ENCODE measurements around the gene THRSP.
A peak's percentile ranks its signal among the peaks of the same experiment; 100 is the strongest.

Gene THRSP

GRCh38 chr11:78100676-78101472 is 37.2 kb downstream of the THRSP start:
- Histone ChIP-seq H3K23ac (ENCODE audit: low read length) (no peak overlapping the region), H3K4me3 (ENCODE audit: low read depth, low read length) (no peak overlapping the region), H3K14ac (ENCODE audit: low read length) (no peak overlapping the region), H3K27me3 (ENCODE audit: insufficient read depth, low read length) (no peaks in the 10 kb centered on the region), H3K79me2 (ENCODE audit: control insufficient read depth, insufficient read depth, low read length, poor library complexity) (no peaks in the 10 kb centered on the region), H3K4ac (ENCODE audit: low read depth, low read length) (no peak overlapping the region), H2BK12ac (ENCODE audit: low read length) (no peak overlapping the region), H4K91ac (ENCODE audit: low read depth, low read length) (no peak overlapping the region), H2AFZ (ENCODE audit: insufficient read depth, low read length, poor library complexity) (no peak overlapping the region), H3K9me3 (ENCODE audit: insufficient read depth, low read depth, low read length) (no peaks in the 10 kb centered on the region), H4K8ac (ENCODE audit: low read depth, low read length) (no peak overlapping the region), H3K36me3 (ENCODE audit: control insufficient read depth in 1 of 2, insufficient read depth in 2 of 2, low read length in 2 of 2) (peaks cover 6 to 8% of the 10 kb centered on the region in 2 experiments), H3K79me1 (ENCODE audit: low read length) (no peaks in the 10 kb centered on the region), H3K27ac (ENCODE audit: low read depth, low read length) (no peak overlapping the region), H2AK5ac (ENCODE audit: low read length) (no peak overlapping the region), H3K9ac (ENCODE audit: low read length) (no peak overlapping the region), H4K12ac (ENCODE audit: low read depth, low read length) (no peak overlapping the region), H3K4me1 (ENCODE audit: control insufficient read depth in 1 of 2, insufficient read depth in 2 of 2, low read length in 2 of 2) (no peaks in the 10 kb centered on the region), H2BK120ac (ENCODE audit: insufficient read depth, low read length, poor library complexity) (no peak overlapping the region), H2BK5ac (ENCODE audit: low read depth, low read length, poor library complexity) (no peak overlapping the region), H3K18ac (ENCODE audit: low read length) (no peak overlapping the region), H3K4me2 (ENCODE audit: low read length) (no peak overlapping the region)
- DNase-seq, result no peak
- no CpG with 5 or more reads among the region's 2 CpGs for WGBS (ENCODE audit: extremely low coverage, insufficient coverage, insufficient read length)

GRCh38 chr11:78109081-78110015 is 45.7 kb downstream of the THRSP start:
- Histone ChIP-seq H3K4ac (ENCODE audit: low read depth, low read length) (no peak overlapping the region), H3K4me2 (ENCODE audit: low read length) (no peak overlapping the region), H3K23ac (ENCODE audit: low read length) (no peak overlapping the region)

GRCh38 chr11:78110351-78110750 is 46.7 kb downstream of the THRSP start:
- H4K12ac ChIP-seq (ENCODE audit: low read depth, low read length), result no peak overlapping the region
- H2BK120ac ChIP-seq (ENCODE audit: insufficient read depth, low read length, poor library complexity), result no peak overlapping the region
- no peak overlapping the region for H3K4me3 ChIP-seq (ENCODE audit: low read depth, low read length)

More at GRCh38 chr11:78109081-78110015, 45.7 kb downstream of the THRSP start:
- DNase-seq, result no peak
- WGBS (ENCODE audit: extremely low coverage, insufficient coverage, insufficient read length), result no CpG with 5 or more reads among the region's 3 CpGs
- H4K12ac ChIP-seq (ENCODE audit: low read depth, low read length), result no peak overlapping the region
- no peaks in the 10 kb centered on the region for H3K9me3 ChIP-seq (ENCODE audit: insufficient read depth, low read depth, low read length)
- no peak overlapping the region for H4K8ac ChIP-seq (ENCODE audit: low read depth, low read length)
- H3K4me3 ChIP-seq (ENCODE audit: low read depth, low read length), result no peak overlapping the region
- no peaks in the 10 kb centered on the region for H3K79me2 ChIP-seq (ENCODE audit: control insufficient read depth, insufficient read depth, low read length, poor library complexity)
- H3K18ac ChIP-seq (ENCODE audit: low read length), result no peak overlapping the region
- no peak overlapping the region for H2BK12ac ChIP-seq (ENCODE audit: low read length)
- no peak overlapping the region for H2BK5ac ChIP-seq (ENCODE audit: low read depth, low read length, poor library complexity)
- H2AFZ ChIP-seq (ENCODE audit: insufficient read depth, low read length, poor library complexity), result no peak overlapping the region
- H3K9ac ChIP-seq (ENCODE audit: low read length), result no peak overlapping the region
- H2BK120ac ChIP-seq (ENCODE audit: insufficient read depth, low read length, poor library complexity), result no peak overlapping the region
- H3K27me3 ChIP-seq (ENCODE audit: insufficient read depth, low read length), result no peaks in the 10 kb centered on the region
- no peak overlapping the region for H3K27ac ChIP-seq (ENCODE audit: low read depth, low read length)
- H4K91ac ChIP-seq (ENCODE audit: low read depth, low read length), result no peak overlapping the region
- H3K4me1 ChIP-seq (ENCODE audit: control insufficient read depth in 1 of 2, insufficient read depth in 2 of 2, low read length in 2 of 2), result peaks cover 0 to 4% of the 10 kb centered on the region in 2 experiments
- no peak overlapping the region for H3K14ac ChIP-seq (ENCODE audit: low read length)
- H2AK5ac ChIP-seq (ENCODE audit: low read length), result no peak overlapping the region
- no peaks in the 10 kb centered on the region for H3K79me1 ChIP-seq (ENCODE audit: low read length)
- H3K36me3 ChIP-seq (ENCODE audit: control insufficient read depth in 1 of 2, insufficient read depth in 2 of 2, low read length in 2 of 2), result peaks cover 6 to 11% of the 10 kb centered on the region in 2 experiments

GRCh38 chr11:78110830-78111229 is 47.2 kb downstream of the THRSP start:
- peaks cover 8 to 11% of the 10 kb centered on the region in 2 experiments for H3K36me3 ChIP-seq (ENCODE audit: control insufficient read depth in 1 of 2, insufficient read depth in 2 of 2, low read length in 2 of 2)
- H3K79me2 ChIP-seq (ENCODE audit: control insufficient read depth, insufficient read depth, low read length, poor library complexity), result no peaks in the 10 kb centered on the region
- H3K23ac ChIP-seq (ENCODE audit: low read length), result no peak overlapping the region
- H2AFZ ChIP-seq (ENCODE audit: insufficient read depth, low read length, poor library complexity), result no peak overlapping the region
- no peak overlapping the region for H2BK5ac ChIP-seq (ENCODE audit: low read depth, low read length, poor library complexity)
- H3K27ac ChIP-seq (ENCODE audit: low read depth, low read length), result no peak overlapping the region
- no peak overlapping the region for H3K14ac ChIP-seq (ENCODE audit: low read length)
- H3K27me3 ChIP-seq (ENCODE audit: insufficient read depth, low read length), result no peaks in the 10 kb centered on the region
- H3K4me3 ChIP-seq (ENCODE audit: low read depth, low read length), result no peak overlapping the region
- no CpG with 5 or more reads among the region's 2 CpGs for WGBS (ENCODE audit: extremely low coverage, insufficient coverage, insufficient read length)
- H3K18ac ChIP-seq (ENCODE audit: low read length), result no peak overlapping the region
- no peak overlapping the region for H4K91ac ChIP-seq (ENCODE audit: low read depth, low read length)
- H3K9me3 ChIP-seq (ENCODE audit: insufficient read depth, low read depth, low read length), result no peaks in the 10 kb centered on the region
- H3K4ac ChIP-seq (ENCODE audit: low read depth, low read length), result no peak overlapping the region
- H3K9ac ChIP-seq (ENCODE audit: low read length), result no peak overlapping the region
- no peak overlapping the region for H2AK5ac ChIP-seq (ENCODE audit: low read length)
- no peak overlapping the region for H4K12ac ChIP-seq (ENCODE audit: low read depth, low read length)
- H3K4me1 ChIP-seq (ENCODE audit: control insufficient read depth in 1 of 2, insufficient read depth in 2 of 2, low read length in 2 of 2), result peaks cover 0 to 4% of the 10 kb centered on the region in 2 experiments
- H3K79me1 ChIP-seq (ENCODE audit: low read length), result no peaks in the 10 kb centered on the region
- H2BK120ac ChIP-seq (ENCODE audit: insufficient read depth, low read length, poor library complexity), result no peak overlapping the region
- H2BK12ac ChIP-seq (ENCODE audit: low read length), result no peak overlapping the region
- no peak overlapping the region for H4K8ac ChIP-seq (ENCODE audit: low read depth, low read length)
- peak; percentile 69 to 83 for DNase-seq
- H3K4me2 ChIP-seq (ENCODE audit: low read length), result no peak overlapping the region

More at GRCh38 chr11:78110351-78110750, 46.7 kb downstream of the THRSP start:
- Histone ChIP-seq H3K4me1 (ENCODE audit: control insufficient read depth in 1 of 2, insufficient read depth in 2 of 2, low read length in 2 of 2) (peaks cover 0 to 4% of the 10 kb centered on the region in 2 experiments), H3K79me1 (ENCODE audit: low read length) (no peaks in the 10 kb centered on the region), H2BK12ac (ENCODE audit: low read length) (no peak overlapping the region), H3K27ac (ENCODE audit: low read depth, low read length) (no peak overlapping the region), H3K27me3 (ENCODE audit: insufficient read depth, low read length) (no peaks in the 10 kb centered on the region), H3K79me2 (ENCODE audit: control insufficient read depth, insufficient read depth, low read length, poor library complexity) (no peaks in the 10 kb centered on the region), H2AFZ (ENCODE audit: insufficient read depth, low read length, poor library complexity) (no peak overlapping the region), H3K9ac (ENCODE audit: low read length) (no peak overlapping the region), H3K36me3 (ENCODE audit: control insufficient read depth in 1 of 2, insufficient read depth in 2 of 2, low read length in 2 of 2) (peaks cover 8 to 11% of the 10 kb centered on the region in 2 experiments), H3K9me3 (ENCODE audit: insufficient read depth, low read depth, low read length) (no peaks in the 10 kb centered on the region), H2BK5ac (ENCODE audit: low read depth, low read length, poor library complexity) (no peak overlapping the region), H4K8ac (ENCODE audit: low read depth, low read length) (no peak overlapping the region), H3K23ac (ENCODE audit: low read length) (no peak overlapping the region), H3K4me2 (ENCODE audit: low read length) (no peak overlapping the region), H3K14ac (ENCODE audit: low read length) (no peak overlapping the region), H3K18ac (ENCODE audit: low read length) (no peak overlapping the region), H4K91ac (ENCODE audit: low read depth, low read length) (no peak overlapping the region), H3K4ac (ENCODE audit: low read depth, low read length) (no peak overlapping the region), H2AK5ac (ENCODE audit: low read length) (no peak overlapping the region)
- no peak for DNase-seq
- no CpG with 5 or more reads among the region's 5 CpGs for WGBS (ENCODE audit: extremely low coverage, insufficient coverage, insufficient read length)

Data from trophoblast cell (in vitro differentiated cells and primary cell).